ENCODE data around the gene SFXN5.

DNA sequence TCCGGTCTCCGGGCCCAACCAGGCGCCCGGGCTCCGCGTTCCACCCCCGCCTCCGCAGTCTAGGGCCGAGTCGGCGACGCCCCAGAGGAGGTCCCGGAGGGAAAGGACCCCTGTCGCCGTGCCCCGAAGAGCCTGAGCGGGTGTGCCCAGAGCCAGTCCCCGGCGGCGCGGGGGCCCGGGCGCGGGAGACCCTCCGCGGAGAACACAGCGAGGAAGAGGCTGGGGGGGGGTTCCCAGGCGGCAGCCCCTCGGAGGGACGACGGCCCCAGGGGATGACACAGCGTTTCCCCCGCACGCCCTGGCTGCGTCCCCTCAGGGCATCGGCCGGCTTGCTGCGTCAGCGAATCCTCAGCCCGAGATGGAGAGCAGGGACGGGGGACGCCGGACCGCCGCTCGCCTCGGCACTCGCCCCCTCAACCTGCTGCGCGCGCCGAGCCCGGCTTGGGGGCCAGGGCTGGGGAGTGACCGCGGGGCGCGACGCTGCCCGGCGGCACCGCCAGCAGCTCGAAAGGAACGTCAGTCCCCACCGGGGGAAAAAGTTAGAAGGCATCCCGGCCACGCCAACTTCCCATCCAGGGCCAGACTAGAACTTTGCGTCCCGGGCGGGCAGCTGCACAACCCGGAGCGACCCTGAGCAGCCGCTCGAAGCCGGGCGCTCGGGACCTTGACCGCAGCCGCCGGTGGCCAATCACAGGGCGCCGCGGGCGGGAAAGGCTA is 711 bp downstream of the SFXN5 start:
- TF ChIP-seq, protein P1, sequence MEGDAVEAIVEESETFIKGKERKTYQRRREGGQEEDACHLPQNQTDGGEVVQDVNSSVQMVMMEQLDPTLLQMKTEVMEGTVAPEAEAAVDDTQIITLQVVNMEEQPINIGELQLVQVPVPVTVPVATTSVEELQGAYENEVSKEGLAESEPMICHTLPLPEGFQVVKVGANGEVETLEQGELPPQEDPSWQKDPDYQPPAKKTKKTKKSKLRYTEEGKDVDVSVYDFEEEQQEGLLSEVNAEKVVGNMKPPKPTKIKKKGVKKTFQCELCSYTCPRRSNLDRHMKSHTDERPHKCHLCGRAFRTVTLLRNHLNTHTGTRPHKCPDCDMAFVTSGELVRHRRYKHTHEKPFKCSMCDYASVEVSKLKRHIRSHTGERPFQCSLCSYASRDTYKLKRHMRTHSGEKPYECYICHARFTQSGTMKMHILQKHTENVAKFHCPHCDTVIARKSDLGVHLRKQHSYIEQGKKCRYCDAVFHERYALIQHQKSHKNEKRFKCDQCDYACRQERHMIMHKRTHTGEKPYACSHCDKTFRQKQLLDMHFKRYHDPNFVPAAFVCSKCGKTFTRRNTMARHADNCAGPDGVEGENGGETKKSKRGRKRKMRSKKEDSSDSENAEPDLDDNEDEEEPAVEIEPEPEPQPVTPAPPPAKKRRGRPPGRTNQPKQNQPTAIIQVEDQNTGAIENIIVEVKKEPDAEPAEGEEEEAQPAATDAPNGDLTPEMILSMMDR (conservative IDR thresholded peaks at IDR 0.05 in 1 of 2, IDR thresholded peaks at IDR 0.05 in 1 of 2; ENCODE audit: low read depth in 1 of 2, low read length in 2 of 2): no peak
- TF ChIP-seq EZH2 (IDR thresholded peaks at IDR 0.05; ENCODE audit: low read length, missing control alignments): no peak

Measured in fibroblast of lung (primary cell).